SK-N-SH (cell line): ENCODE results near the gene RPL11. TPM values are rescaled to one million over a fixed set of nuclear protein-coding genes. Genes with fewer than 3 reads are reported as not detected.

Experiments
- CTCF ChIA-PET: fragments of 300-600, 350-600 bp; formaldehyde crosslinking; extraction: SDS; loops from one replicate; lab custom pipeline; 2021; lab: Yijun Ruan, JAX
- POLR2A ChIA-PET: fragments of 350-600 bp; sonication (Branson Sonifier 250); formaldehyde crosslinking; extraction: SDS; loops from one replicate; lab custom pipeline; 2020; ENCODE audit warnings: antibody characterized with exemption, inconsistent platforms; lab: Yijun Ruan, JAX
- DNase-seq: peaks from one replicate; pipeline ENCODE4 v3.0.0; 2012
- H2AFZ ChIP-seq: fragments of 200-600 bp; sonication (generic); 2 replicates; pipeline ENCODE4 v1.8.1; 2016; ENCODE audit warnings: antibody characterized with exemption, mild to moderate bottlenecking, low read depth
- H3F3A ChIP-seq: fragments of 200-600 bp; sonication (generic); replicated peaks from 2 replicates; pipeline ENCODE3; 2016; ENCODE audit warnings: antibody characterized with exemption, mild to moderate bottlenecking; ENCODE audit not compliant: insufficient read depth
- H3K27ac ChIP-seq, 2 experiments: fragments of 200-500 bp in 1 of 2; fragments of 200-600 bp in 1 of 2; sonication (Bioruptor generic) in 1 of 2; sonication (generic), shearing (Covaris generic) in 1 of 2; 2 replicates each; pipeline versions ENCODE4 v1.5.1 to v1.6.1; 2014 to 2016; ENCODE audit warnings: low read depth in 2 of 2, inconsistent platforms in 1 of 2, low read length in 1 of 2, mild to moderate bottlenecking in 1 of 2, mixed read lengths in 1 of 2
- H3K27me3 ChIP-seq: fragments of 200-600 bp; sonication (generic), shearing (Covaris generic); 2 replicates; pipeline ENCODE4 v1.6.1; 2016; ENCODE audit warnings: mixed run types; ENCODE audit not compliant: insufficient read depth
- H3K36me3 ChIP-seq, 2 experiments: fragments of 200-500 bp in 1 of 2; fragments of 200-600 bp in 1 of 2; sonication (Bioruptor generic) in 1 of 2; sonication (generic) in 1 of 2; replicated peaks in 1 of 2; 2 replicates each; pipeline versions ENCODE3 to v1.5.1; 2014 to 2016; ENCODE audit warnings: low read length in 1 of 2, mild to moderate bottlenecking in 1 of 2; ENCODE audit not compliant: insufficient read depth in 2 of 2, control insufficient read depth in 1 of 2
- H3K4me1 ChIP-seq, 2 experiments: fragments of 200-500 bp in 1 of 2; fragments of 200-600 bp in 1 of 2; sonication (Bioruptor generic) in 1 of 2; sonication (generic), shearing (Covaris generic) in 1 of 2; 2 replicates each; pipeline versions ENCODE4 v1.5.1 to v1.6.1; 2014 to 2016; ENCODE audit warnings: low read depth in 1 of 2, low read length in 1 of 2, mixed run types in 1 of 2; ENCODE audit not compliant: insufficient read depth in 2 of 2, control insufficient read depth in 1 of 2
- H3K4me2 ChIP-seq: fragments of 200-600 bp; sonication (generic), shearing (Covaris generic); 2 replicates; pipeline ENCODE4 v1.6.1; 2017; ENCODE audit warnings: mixed run types
- H3K4me3 ChIP-seq, 2 experiments: fragments of 200-500 bp in 1 of 2; fragments of 200-600 bp in 1 of 2; sonication (Bioruptor generic) in 1 of 2; sonication (generic), shearing (Covaris generic) in 1 of 2; 2 replicates each; pipeline versions ENCODE4 v1.5.1 to v1.8.1; 2014 to 2016; ENCODE audit warnings: low read depth in 2 of 2, inconsistent platforms in 1 of 2, low read length in 1 of 2, mild to moderate bottlenecking in 1 of 2, mixed read lengths in 1 of 2, moderate library complexity in 1 of 2
- H3K79me2 ChIP-seq: fragments of 200-600 bp; sonication (generic); 2 replicates; pipeline ENCODE4 v1.8.1; 2017; ENCODE audit warnings: mild to moderate bottlenecking; ENCODE audit not compliant: insufficient read depth
- H3K9ac ChIP-seq: fragments of 200-600 bp; sonication (generic); 2 replicates; pipeline ENCODE4 v1.6.1; 2017; ENCODE audit warnings: mixed run types
- H3K9me2 ChIP-seq: fragments of 200-600 bp; sonication (generic); 2 replicates; pipeline ENCODE4 v1.6.1; 2017; ENCODE audit warnings: mixed run types
- H3K9me3 ChIP-seq: fragments of 200-600 bp; sonication (generic); 2 replicates; pipeline ENCODE4 v1.6.1; 2017; ENCODE audit warnings: mixed run types, mild to moderate bottlenecking, moderate library complexity
- H4K20me1 ChIP-seq: fragments of 200-600 bp; sonication (generic); 2 replicates; pipeline ENCODE4 v1.6.1; 2017; ENCODE audit warnings: mild to moderate bottlenecking, mixed run types; ENCODE audit not compliant: insufficient read depth
- CTCF ChIP-seq: fragments of 200-600 bp; sonication (generic); IDR thresholded peaks from 2 replicates; pipeline ENCODE4 v1.6.1; 2017; ENCODE audit warnings: antibody characterized with exemption, mild to moderate bottlenecking, moderate library complexity
- FOSL2 ChIP-seq: IDR thresholded peaks from 2 replicates; pipeline ENCODE4 v1.4.0; 2012; ENCODE audit warnings: low read depth, mild to moderate bottlenecking, moderate library complexity, borderline replicate concordance
- FOXM1 ChIP-seq: IDR thresholded peaks from 2 replicates; pipeline ENCODE4 v1.4.0; 2012; ENCODE audit warnings: low read depth, mild to moderate bottlenecking
- IRF3 ChIP-seq: fragments of 150-350 bp; IDR thresholded peaks from 2 replicates; pipeline ENCODE4 v1.6.1; 2016; ENCODE audit warnings: mild to moderate bottlenecking, low read depth, low read length
- RAD21 ChIP-seq: IDR thresholded peaks from 2 replicates; pipeline ENCODE4 v1.6.1; 2012; ENCODE audit warnings: mild to moderate bottlenecking, low read length
- RCOR1 ChIP-seq: fragments of 150-350 bp; IDR thresholded peaks from 2 replicates; pipeline ENCODE4 v1.6.1; 2017; ENCODE audit warnings: antibody characterized with exemption, low read length
- RFX5 ChIP-seq: IDR thresholded peaks from 2 replicates; pipeline ENCODE4 v1.6.1; 2012; ENCODE audit warnings: mild to moderate bottlenecking, improper control_type of control experiment, low read length
- RXRA ChIP-seq: IDR thresholded peaks from 2 replicates; pipeline ENCODE4 v1.4.0; 2012; ENCODE audit warnings: low read depth, mild to moderate bottlenecking, borderline replicate concordance
- SIN3A ChIP-seq: IDR thresholded peaks from 2 replicates; pipeline ENCODE4 v1.6.1; 2012; ENCODE audit warnings: low read depth, mild to moderate bottlenecking, low read length, moderate library complexity, borderline replicate concordance
- TAF1 ChIP-seq: IDR thresholded peaks from 2 replicates; pipeline ENCODE4 v1.6.1; 2012; ENCODE audit warnings: low read depth, mild to moderate bottlenecking, low read length, moderate library complexity, borderline replicate concordance
- WGBS: methylation state at CpG from one replicate; pipeline ENCODE4 v1.1.6; 2017; ENCODE audit warnings: low lambda C conversion rate; 5-methylcytosine and 5-hydroxymethylcytosine counted together
- polyA plus RNA-seq, 3 experiments: library from polyadenylated mRNA; depleted of rRNA; stranded (reverse); fragments of >200 nt; gene quantifications; 2 replicates each; pipeline ENCODE4 v1.2.3, GENCODE V29; 2012

RPL11 gene
- polyA plus RNA-seq, 1 of the 3 experiments (the other 2 are of a cell fraction) = 2,255 TPM

GRCh38 chr1:23726686-23727085 is 35.1 kb downstream of the RPL11 start (continued):
- TF ChIP-seq CTCF (no peak), SIN3A (no peak), RFX5 (no peak), RCOR1 (no peak), RXRA (no peak), RAD21 (no peak), FOXM1 (no peak), TAF1 (no peak)
- TF ChIP-seq, all 33 proteins: peak for 0

- ChIA-PET CTCF (interaction anchor here (1.1 kb wide), 1 partner anchor 32 kb away, joined by 3 read pairs; no protein-coding TSS in a partner anchor), POLR2A (no interaction called here)
- Histone ChIP-seq H3K4me3 (no peak overlapping the region), H2AFZ (no peak overlapping the region), H3K4me1 (0 out of 4 replicates have a peak, but pooled peaks cover 0 to 3% of the 10 kb centered on the region in 2 experiments), H3K9ac (no peak overlapping the region), H3K79me2 (peaks cover 23% of the 10 kb centered on the region; the same call in 1 of the 2 replicates), H4K20me1 (no peaks in the 10 kb centered on the region), H3K9me2 (no peaks in the 10 kb centered on the region), H3K4me2 (no peak overlapping the region), H3K36me3 (no peaks in the 10 kb centered on the region), H3F3A (no peaks in the 10 kb centered on the region), H3K9me3 (no peaks in the 10 kb centered on the region), H3K27ac (no peak overlapping the region), H3K27me3 (no peaks in the 10 kb centered on the region)
- no peak for DNase-seq
- WGBS = 87% methylated on average over 9 of the region's 9 CpGs
- TF ChIP-seq RXRA (no peak), FOSL2 (no peak), TAF1 (no peak), IRF3 (no peak), CTCF (no peak), RAD21 (no peak)
Observed at GRCh38 chr1:23727362-23727811, 35.8 kb downstream of the RPL11 start.
